ENCODE measurements around the gene HNRNPLL. TPM values are rescaled to one million over a fixed set of nuclear protein-coding genes. Genes with fewer than 3 reads are reported as not detected.

HNRNPLL gene
- total and polyA plus RNA-seq, 2 of the 8 experiments (the other 6 are each of a cell fraction or from before 2014, with no cell fraction given): 18.6 to 69.3 TPM

- TF ChIP-seq, protein P1, sequence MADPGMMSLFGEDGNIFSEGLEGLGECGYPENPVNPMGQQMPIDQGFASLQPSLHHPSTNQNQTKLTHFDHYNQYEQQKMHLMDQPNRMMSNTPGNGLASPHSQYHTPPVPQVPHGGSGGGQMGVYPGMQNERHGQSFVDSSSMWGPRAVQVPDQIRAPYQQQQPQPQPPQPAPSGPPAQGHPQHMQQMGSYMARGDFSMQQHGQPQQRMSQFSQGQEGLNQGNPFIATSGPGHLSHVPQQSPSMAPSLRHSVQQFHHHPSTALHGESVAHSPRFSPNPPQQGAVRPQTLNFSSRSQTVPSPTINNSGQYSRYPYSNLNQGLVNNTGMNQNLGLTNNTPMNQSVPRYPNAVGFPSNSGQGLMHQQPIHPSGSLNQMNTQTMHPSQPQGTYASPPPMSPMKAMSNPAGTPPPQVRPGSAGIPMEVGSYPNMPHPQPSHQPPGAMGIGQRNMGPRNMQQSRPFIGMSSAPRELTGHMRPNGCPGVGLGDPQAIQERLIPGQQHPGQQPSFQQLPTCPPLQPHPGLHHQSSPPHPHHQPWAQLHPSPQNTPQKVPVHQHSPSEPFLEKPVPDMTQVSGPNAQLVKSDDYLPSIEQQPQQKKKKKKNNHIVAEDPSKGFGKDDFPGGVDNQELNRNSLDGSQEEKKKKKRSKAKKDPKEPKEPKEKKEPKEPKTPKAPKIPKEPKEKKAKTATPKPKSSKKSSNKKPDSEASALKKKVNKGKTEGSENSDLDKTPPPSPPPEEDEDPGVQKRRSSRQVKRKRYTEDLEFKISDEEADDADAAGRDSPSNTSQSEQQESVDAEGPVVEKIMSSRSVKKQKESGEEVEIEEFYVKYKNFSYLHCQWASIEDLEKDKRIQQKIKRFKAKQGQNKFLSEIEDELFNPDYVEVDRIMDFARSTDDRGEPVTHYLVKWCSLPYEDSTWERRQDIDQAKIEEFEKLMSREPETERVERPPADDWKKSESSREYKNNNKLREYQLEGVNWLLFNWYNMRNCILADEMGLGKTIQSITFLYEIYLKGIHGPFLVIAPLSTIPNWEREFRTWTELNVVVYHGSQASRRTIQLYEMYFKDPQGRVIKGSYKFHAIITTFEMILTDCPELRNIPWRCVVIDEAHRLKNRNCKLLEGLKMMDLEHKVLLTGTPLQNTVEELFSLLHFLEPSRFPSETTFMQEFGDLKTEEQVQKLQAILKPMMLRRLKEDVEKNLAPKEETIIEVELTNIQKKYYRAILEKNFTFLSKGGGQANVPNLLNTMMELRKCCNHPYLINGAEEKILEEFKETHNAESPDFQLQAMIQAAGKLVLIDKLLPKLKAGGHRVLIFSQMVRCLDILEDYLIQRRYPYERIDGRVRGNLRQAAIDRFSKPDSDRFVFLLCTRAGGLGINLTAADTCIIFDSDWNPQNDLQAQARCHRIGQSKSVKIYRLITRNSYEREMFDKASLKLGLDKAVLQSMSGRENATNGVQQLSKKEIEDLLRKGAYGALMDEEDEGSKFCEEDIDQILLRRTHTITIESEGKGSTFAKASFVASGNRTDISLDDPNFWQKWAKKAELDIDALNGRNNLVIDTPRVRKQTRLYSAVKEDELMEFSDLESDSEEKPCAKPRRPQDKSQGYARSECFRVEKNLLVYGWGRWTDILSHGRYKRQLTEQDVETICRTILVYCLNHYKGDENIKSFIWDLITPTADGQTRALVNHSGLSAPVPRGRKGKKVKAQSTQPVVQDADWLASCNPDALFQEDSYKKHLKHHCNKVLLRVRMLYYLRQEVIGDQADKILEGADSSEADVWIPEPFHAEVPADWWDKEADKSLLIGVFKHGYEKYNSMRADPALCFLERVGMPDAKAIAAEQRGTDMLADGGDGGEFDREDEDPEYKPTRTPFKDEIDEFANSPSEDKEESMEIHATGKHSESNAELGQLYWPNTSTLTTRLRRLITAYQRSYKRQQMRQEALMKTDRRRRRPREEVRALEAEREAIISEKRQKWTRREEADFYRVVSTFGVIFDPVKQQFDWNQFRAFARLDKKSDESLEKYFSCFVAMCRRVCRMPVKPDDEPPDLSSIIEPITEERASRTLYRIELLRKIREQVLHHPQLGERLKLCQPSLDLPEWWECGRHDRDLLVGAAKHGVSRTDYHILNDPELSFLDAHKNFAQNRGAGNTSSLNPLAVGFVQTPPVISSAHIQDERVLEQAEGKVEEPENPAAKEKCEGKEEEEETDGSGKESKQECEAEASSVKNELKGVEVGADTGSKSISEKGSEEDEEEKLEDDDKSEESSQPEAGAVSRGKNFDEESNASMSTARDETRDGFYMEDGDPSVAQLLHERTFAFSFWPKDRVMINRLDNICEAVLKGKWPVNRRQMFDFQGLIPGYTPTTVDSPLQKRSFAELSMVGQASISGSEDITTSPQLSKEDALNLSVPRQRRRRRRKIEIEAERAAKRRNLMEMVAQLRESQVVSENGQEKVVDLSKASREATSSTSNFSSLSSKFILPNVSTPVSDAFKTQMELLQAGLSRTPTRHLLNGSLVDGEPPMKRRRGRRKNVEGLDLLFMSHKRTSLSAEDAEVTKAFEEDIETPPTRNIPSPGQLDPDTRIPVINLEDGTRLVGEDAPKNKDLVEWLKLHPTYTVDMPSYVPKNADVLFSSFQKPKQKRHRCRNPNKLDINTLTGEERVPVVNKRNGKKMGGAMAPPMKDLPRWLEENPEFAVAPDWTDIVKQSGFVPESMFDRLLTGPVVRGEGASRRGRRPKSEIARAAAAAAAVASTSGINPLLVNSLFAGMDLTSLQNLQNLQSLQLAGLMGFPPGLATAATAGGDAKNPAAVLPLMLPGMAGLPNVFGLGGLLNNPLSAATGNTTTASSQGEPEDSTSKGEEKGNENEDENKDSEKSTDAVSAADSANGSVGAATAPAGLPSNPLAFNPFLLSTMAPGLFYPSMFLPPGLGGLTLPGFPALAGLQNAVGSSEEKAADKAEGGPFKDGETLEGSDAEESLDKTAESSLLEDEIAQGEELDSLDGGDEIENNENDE (IDR thresholded peaks at IDR 0.05; ENCODE audit: insufficient replicate concordance, low read length): no peak
- TF ChIP-seq RBBP5 (IDR thresholded peaks at IDR 0.05; ENCODE audit: borderline replicate concordance, low read depth, low read length) (no peak), ASH2L (IDR thresholded peaks at IDR 0.05; ENCODE audit: low read length) (no peak), CHD2 (IDR thresholded peaks at IDR 0.05; ENCODE audit: low read length) (no peak), SP1 (IDR thresholded peaks at IDR 0.05; ENCODE audit: low read depth, low read length) (no peak), KDM5A (IDR thresholded peaks at IDR 0.05; ENCODE audit: low read length) (no peak), ZNF274 (IDR thresholded peaks at IDR 0.05; ENCODE audit: borderline replicate concordance, extremely low read depth, low read length) (no peak), ATF3 (IDR thresholded peaks at IDR 0.05; ENCODE audit: insufficient read depth, low read depth, low read length) (no peak), SIN3A (conservative IDR thresholded peaks at IDR 0.05 in 1 of 2, IDR thresholded peaks at IDR 0.05 in 1 of 2; ENCODE audit: low read depth in 1 of 2, low read length in 2 of 2) (no peak), SP4 (IDR thresholded peaks at IDR 0.05; ENCODE audit: low read length) (no peak)
These were observed 62.0 kb downstream of the HNRNPLL start (continued) for GRCh38 chr2:38540580-38541286.

Data from H1 (cell line).